ENCODE results near the gene CCDC182.

CCDC182 gene

GRCh38 chr17:57761887-57762286 lies 16.8 kb upstream of the CCDC182 start:
- DNase-seq (ENCODE audit: low spot score), result no peak
- TF ChIP-seq CTCF (IDR thresholded peaks at IDR 0.05; ENCODE audit: borderline replicate concordance, control extremely low read depth, extremely low read depth, insufficient read depth, missing control alignments), result no peak

GRCh38 chr17:57760046-57760445 lies 14.9 kb upstream of the CCDC182 start:
- in situ Hi-C loops (cut with MboI; ENCODE audit: low sequenced_read_pairs, unreplicated experiment), result no loop called here
- no peak for TF ChIP-seq CTCF (IDR thresholded peaks at IDR 0.05; ENCODE audit: borderline replicate concordance, control extremely low read depth, extremely low read depth, insufficient read depth, missing control alignments)
- no peak for DNase-seq (ENCODE audit: low spot score)

More at GRCh38 chr17:57761887-57762286, 16.8 kb upstream of the CCDC182 start:
- in situ Hi-C loops (cut with MboI; ENCODE audit: low sequenced_read_pairs, unreplicated experiment), result no loop called here

GRCh38 chr17:57758654-57759053 lies 13.6 kb upstream of the CCDC182 start:
- in situ Hi-C loops (cut with MboI; ENCODE audit: low sequenced_read_pairs, unreplicated experiment), result no loop called here
- DNase-seq (ENCODE audit: low spot score), result no peak
- TF ChIP-seq CTCF (IDR thresholded peaks at IDR 0.05; ENCODE audit: borderline replicate concordance, control extremely low read depth, extremely low read depth, insufficient read depth, missing control alignments), result no peak

- no peak for TF ChIP-seq CTCF (IDR thresholded peaks at IDR 0.05; ENCODE audit: borderline replicate concordance, control extremely low read depth, extremely low read depth, insufficient read depth, missing control alignments)
- DNase-seq (ENCODE audit: low spot score), result no peak
- in situ Hi-C loops (cut with MboI; ENCODE audit: low sequenced_read_pairs, unreplicated experiment), result no loop called here
These were observed 12.6 kb upstream of the CCDC182 start for GRCh38 chr17:57757735-57758134.

GRCh38 chr17:57756951-57757350 lies 11.9 kb upstream of the CCDC182 start:
- no peak for DNase-seq (ENCODE audit: low spot score)
- TF ChIP-seq CTCF (IDR thresholded peaks at IDR 0.05; ENCODE audit: borderline replicate concordance, control extremely low read depth, extremely low read depth, insufficient read depth, missing control alignments), result no peak
- in situ Hi-C loops (cut with MboI; ENCODE audit: low sequenced_read_pairs, unreplicated experiment), result no loop called here

GRCh38 chr17:57755480-57756070 lies 10.5 kb upstream of the CCDC182 start:
- TF ChIP-seq CTCF (IDR thresholded peaks at IDR 0.05; ENCODE audit: borderline replicate concordance, control extremely low read depth, extremely low read depth, insufficient read depth, missing control alignments), result no peak
- no peak for DNase-seq (ENCODE audit: low spot score)
- in situ Hi-C loops (cut with MboI; ENCODE audit: low sequenced_read_pairs, unreplicated experiment), result no loop called here
